Endodermal cell (in vitro differentiated cells): ENCODE measurements around the gene APBB1IP. TPM values are rescaled to one million over a fixed set of nuclear protein-coding genes. Genes with fewer than 3 reads are reported as not detected.

Experiments used
- DNase-seq: peaks from one replicate; pipeline ENCODE4 v3.0.0-alpha.2; 2017
- H3K27ac ChIP-seq: 2 replicates; pipeline ENCODE4 v1.5.1; 2013; ENCODE audit warnings: mild to moderate bottlenecking, low read depth, low read length, moderate library complexity
- H3K27me3 ChIP-seq: 2 replicates; pipeline ENCODE4 v1.6.1; 2013; ENCODE audit warnings: mild to moderate bottlenecking, low read length, moderate library complexity; ENCODE audit not compliant: insufficient read depth, control insufficient read depth, poor library complexity, severe bottlenecking
- H3K36me3 ChIP-seq: 2 replicates; pipeline ENCODE4 v1.7.0; 2013; ENCODE audit warnings: mild to moderate bottlenecking, low read length, moderate library complexity; ENCODE audit not compliant: control insufficient read depth, insufficient read depth
- H3K4me1 ChIP-seq: one replicate; pipeline ENCODE4 v1.7.0; 2013; ENCODE audit warnings: low read length; ENCODE audit not compliant: control insufficient read depth, insufficient read depth
- H3K4me3 ChIP-seq: 2 replicates; pipeline ENCODE4 v1.5.1; 2013; ENCODE audit warnings: mild to moderate bottlenecking, low read length, moderate library complexity
- H3K9ac ChIP-seq: 2 replicates; pipeline ENCODE4 v1.6.1; 2013; ENCODE audit warnings: mild to moderate bottlenecking, low read length, moderate library complexity; ENCODE audit not compliant: poor library complexity, severe bottlenecking; ENCODE audit errors: extremely low read depth
- H3K9me3 ChIP-seq: 2 replicates; pipeline ENCODE4 v1.6.1; 2013; ENCODE audit warnings: mild to moderate bottlenecking, low read length, moderate library complexity; ENCODE audit not compliant: control insufficient read depth
- H3K27ac Mint-ChIP-seq: 2 replicates; pipeline ENCODE4 v1.8.0; 2020; ENCODE audit warnings: mixed read lengths
- H3K27me3 Mint-ChIP-seq: 2 replicates; pipeline ENCODE4 v1.8.0; 2021; ENCODE audit warnings: mild to moderate bottlenecking, mixed read lengths; ENCODE audit not compliant: insufficient read depth
- H3K36me3 Mint-ChIP-seq: 2 replicates; pipeline ENCODE4 v1.8.0; 2020; ENCODE audit warnings: low read depth, mixed read lengths
- H3K4me1 Mint-ChIP-seq: 2 replicates; pipeline ENCODE4 v1.8.0; 2020; ENCODE audit warnings: mixed read lengths
- H3K4me3 Mint-ChIP-seq: 2 replicates; pipeline ENCODE4 v1.8.0; 2020; ENCODE audit warnings: mild to moderate bottlenecking, moderate library complexity, mixed read lengths
- H3K9me3 Mint-ChIP-seq: 2 replicates; pipeline ENCODE4 v1.8.0; 2020; ENCODE audit warnings: mild to moderate bottlenecking, mixed read lengths
- WGBS, 2 experiments: methylation state at CpG; one replicate each; pipeline versions ENCODE4 v1.1.5 to v1.1.7; 2013; ENCODE audit warnings: missing lambda C conversion rate in 2 of 2, mixed read lengths in 1 of 2; ENCODE audit not compliant: insufficient coverage in 1 of 2, insufficient read length in 1 of 2; 5-methylcytosine and 5-hydroxymethylcytosine counted together
- total RNA-seq, 2 donors: library from RNA; stranded (reverse); fragmentation: NEBNext Ultra II Directional in 1 of 2; extraction: Animal tissue kit (Norgen Biotek cat#: 25700) in 1 of 2; gene quantifications; 2 replicates in 1 of 2; 3 replicates in 1 of 2; pipeline ENCODE4 v1.2.1, GENCODE V29; 2021
- TF ChIP-seq, protein P1 (sequence below): fragments of 200-600 bp; sonication (generic); conservative IDR thresholded peaks from 2 replicates; pipeline ENCODE4 v1.5.0; 2021; ENCODE audit warnings: antibody characterized with exemption, mild to moderate bottlenecking

The APBB1IP gene
- total RNA-seq, 2 donors from 2014 or later: 0.24 TPM

DNA sequence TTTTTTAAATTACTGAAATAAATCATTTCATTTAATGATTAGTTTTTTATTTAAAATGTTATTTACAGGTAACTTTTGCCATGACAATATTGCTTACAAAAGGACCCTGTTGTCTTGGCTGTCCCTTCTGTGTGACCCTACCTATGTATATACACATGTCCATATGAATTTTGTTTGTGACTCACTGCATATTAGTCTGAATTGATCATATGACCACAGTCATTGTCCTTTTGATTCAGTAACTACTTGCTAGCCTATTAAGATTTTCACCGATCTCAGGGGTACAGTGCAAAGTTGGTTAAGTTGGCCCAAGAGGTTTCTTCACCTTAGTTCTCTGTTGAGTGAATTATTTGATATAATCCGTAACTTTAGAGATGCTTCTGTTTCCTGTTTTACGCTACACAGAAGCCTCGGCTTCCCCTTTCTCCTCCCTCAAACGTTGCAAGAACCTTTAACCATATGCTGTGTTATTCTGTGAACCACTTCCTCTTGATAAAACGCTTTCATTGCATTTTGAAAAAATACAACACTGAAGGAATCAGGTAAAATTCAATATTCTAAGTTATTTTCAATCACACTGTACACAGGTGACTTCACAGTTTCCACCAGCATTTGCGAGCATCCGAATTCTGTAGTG, 43.9 kb downstream of the APBB1IP start:
- H3K9ac ChIP-seq: no peak overlapping the region
- H3K4me1 Mint-ChIP-seq: no peaks in the 10 kb centered on the region
- no peaks in the 10 kb centered on the region for H3K9me3 ChIP-seq
- TF ChIP-seq, protein P1, sequence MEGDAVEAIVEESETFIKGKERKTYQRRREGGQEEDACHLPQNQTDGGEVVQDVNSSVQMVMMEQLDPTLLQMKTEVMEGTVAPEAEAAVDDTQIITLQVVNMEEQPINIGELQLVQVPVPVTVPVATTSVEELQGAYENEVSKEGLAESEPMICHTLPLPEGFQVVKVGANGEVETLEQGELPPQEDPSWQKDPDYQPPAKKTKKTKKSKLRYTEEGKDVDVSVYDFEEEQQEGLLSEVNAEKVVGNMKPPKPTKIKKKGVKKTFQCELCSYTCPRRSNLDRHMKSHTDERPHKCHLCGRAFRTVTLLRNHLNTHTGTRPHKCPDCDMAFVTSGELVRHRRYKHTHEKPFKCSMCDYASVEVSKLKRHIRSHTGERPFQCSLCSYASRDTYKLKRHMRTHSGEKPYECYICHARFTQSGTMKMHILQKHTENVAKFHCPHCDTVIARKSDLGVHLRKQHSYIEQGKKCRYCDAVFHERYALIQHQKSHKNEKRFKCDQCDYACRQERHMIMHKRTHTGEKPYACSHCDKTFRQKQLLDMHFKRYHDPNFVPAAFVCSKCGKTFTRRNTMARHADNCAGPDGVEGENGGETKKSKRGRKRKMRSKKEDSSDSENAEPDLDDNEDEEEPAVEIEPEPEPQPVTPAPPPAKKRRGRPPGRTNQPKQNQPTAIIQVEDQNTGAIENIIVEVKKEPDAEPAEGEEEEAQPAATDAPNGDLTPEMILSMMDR: no peak
- H3K27me3 ChIP-seq: no peaks in the 10 kb centered on the region
- no peak overlapping the region for H3K27ac Mint-ChIP-seq
- no peak overlapping the region for H3K4me3 Mint-ChIP-seq
- no peaks in the 10 kb centered on the region for H3K27me3 Mint-ChIP-seq
- no peaks in the 10 kb centered on the region for H3K36me3 ChIP-seq
- no peaks in the 10 kb centered on the region for H3K4me1 ChIP-seq
- H3K9me3 Mint-ChIP-seq: no peaks in the 10 kb centered on the region
- H3K36me3 Mint-ChIP-seq: no peaks in the 10 kb centered on the region
- H3K4me3 ChIP-seq: no peak overlapping the region
- no peak for DNase-seq
- no peak overlapping the region for H3K27ac ChIP-seq
- WGBS, 2 experiments: 91 to 95% methylated on average over 6 to 8 of the region's 8 CpGs

DNA sequence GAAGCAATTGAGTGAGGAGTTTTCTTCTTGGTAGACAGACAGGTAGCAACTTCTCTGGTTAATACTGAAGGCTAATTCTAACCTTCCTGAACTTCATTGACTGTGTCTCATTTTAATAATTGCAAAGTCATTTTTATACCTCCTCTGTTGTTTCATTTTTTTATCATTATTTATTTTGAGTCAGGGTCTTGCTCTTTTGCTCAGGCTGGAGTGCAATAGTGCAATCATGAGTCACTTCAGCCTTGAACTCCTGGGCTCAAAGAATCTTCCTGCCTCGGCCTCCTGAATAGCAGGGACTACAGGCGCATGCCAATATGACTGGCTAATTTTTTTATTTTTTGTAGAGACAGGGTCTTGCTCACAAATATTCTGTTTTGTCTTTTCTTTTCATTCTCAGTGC, 45.4 kb downstream of the APBB1IP start:
- no peak overlapping the region for H3K27ac Mint-ChIP-seq
- H3K4me3 Mint-ChIP-seq: no peak overlapping the region
- no peaks in the 10 kb centered on the region for H3K4me1 ChIP-seq
- H3K36me3 Mint-ChIP-seq: no peaks in the 10 kb centered on the region
- H3K9me3 Mint-ChIP-seq: no peaks in the 10 kb centered on the region
- H3K4me3 ChIP-seq: no peak overlapping the region
- no peak overlapping the region for H3K9ac ChIP-seq
- TF ChIP-seq, protein P1: no peak
- H3K9me3 ChIP-seq: no peaks in the 10 kb centered on the region
- no peak overlapping the region for H3K27ac ChIP-seq
- no peaks in the 10 kb centered on the region for H3K4me1 Mint-ChIP-seq
- H3K27me3 Mint-ChIP-seq: no peaks in the 10 kb centered on the region
- DNase-seq: no peak
- H3K36me3 ChIP-seq: no peaks in the 10 kb centered on the region
- 75 to 91% methylated on average over 1 to 2 of the region's 2 CpGs for WGBS, 2 experiments
- no peaks in the 10 kb centered on the region for H3K27me3 ChIP-seq

DNA sequence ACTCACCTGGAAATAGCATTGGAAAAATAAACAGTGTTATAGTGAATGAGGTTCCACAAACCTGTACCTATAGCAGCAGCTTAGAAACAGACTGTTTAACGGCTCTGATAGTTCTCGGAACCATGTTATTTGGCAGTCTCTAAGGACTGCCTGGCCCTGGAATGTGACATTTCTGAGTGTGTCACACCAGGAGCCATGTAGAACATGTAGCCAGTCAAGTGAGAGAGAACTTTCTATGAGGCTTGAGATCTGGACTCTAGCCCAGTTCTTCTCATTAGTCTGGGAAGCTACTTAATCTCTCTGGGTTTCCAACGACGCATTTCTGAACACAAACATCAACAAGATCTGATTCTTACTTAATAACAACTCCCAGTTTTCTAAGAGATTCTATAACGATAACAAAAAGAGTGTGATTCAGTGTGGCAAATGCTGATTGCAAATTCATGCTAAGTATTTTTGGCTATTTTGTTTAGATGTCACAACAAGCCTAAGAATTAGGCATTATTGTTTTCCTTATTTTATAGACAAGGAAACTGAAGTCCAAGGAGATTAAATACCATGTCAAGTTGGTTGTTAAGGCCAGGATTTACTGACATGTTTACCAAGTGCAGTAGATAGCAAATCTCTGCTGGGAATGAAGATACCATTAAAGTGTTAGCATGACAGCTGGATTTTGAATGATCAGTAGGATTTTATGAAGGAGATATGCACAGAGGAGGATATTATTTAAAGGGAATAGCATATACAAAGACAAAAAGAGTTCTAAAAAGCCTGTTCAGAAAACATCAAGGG, 47.2 kb downstream of the APBB1IP start:
- H3K27ac Mint-ChIP-seq: no peak overlapping the region
- Histone ChIP-seq H3K27me3 (no peaks in the 10 kb centered on the region), H3K36me3 (no peaks in the 10 kb centered on the region), H3K4me3 (no peak overlapping the region), H3K27ac (no peak overlapping the region), H3K4me1 (no peaks in the 10 kb centered on the region), H3K9me3 (no peaks in the 10 kb centered on the region), H3K9ac (no peak overlapping the region)
- no peaks in the 10 kb centered on the region for H3K4me1 Mint-ChIP-seq
- DNase-seq: no peak
- H3K9me3 Mint-ChIP-seq: no peaks in the 10 kb centered on the region
- WGBS, 2 experiments: 91 to 92% methylated on average over 2 to 5 of the region's 5 CpGs
- TF ChIP-seq, protein P1: no peak
- H3K36me3 Mint-ChIP-seq: no peaks in the 10 kb centered on the region
- no peak overlapping the region for H3K4me3 Mint-ChIP-seq
- no peaks in the 10 kb centered on the region for H3K27me3 Mint-ChIP-seq
